Type B pancreatic cell (in vitro differentiated cells): ENCODE measurements around the gene SULF2. TPM values are rescaled to one million over a fixed set of nuclear protein-coding genes. Genes with fewer than 3 reads are reported as not detected.
"Not testable (repeated sequence)": the region's sequence is repeated elsewhere in the genome, so short reads cannot be mapped to it uniquely, and the experiment has no call there.

Experiments
- DNase-seq: peaks from one replicate; pipeline ENCODE4 v3.0.0; 2021; ENCODE audit warnings: mixed read lengths; ENCODE audit not compliant: unreplicated experiment; ENCODE audit errors: extremely low spot score
- H3K27ac Mint-ChIP-seq: 2 replicates; pipeline ENCODE4 v1.8.0; 2021; ENCODE audit warnings: mild to moderate bottlenecking, mixed read lengths
- H3K27me3 Mint-ChIP-seq: 2 replicates; pipeline ENCODE4 v1.8.0; 2021; ENCODE audit warnings: mixed read lengths
- H3K36me3 Mint-ChIP-seq: 2 replicates; pipeline ENCODE4 v1.8.0; 2021; ENCODE audit warnings: mixed read lengths
- H3K4me1 Mint-ChIP-seq: one replicate; pipeline ENCODE4 v1.8.0; 2021; ENCODE audit warnings: mixed read lengths; ENCODE audit not compliant: unreplicated experiment
- H3K4me3 Mint-ChIP-seq: 2 replicates; pipeline ENCODE4 v1.8.0; 2021; ENCODE audit warnings: mild to moderate bottlenecking, mixed read lengths
- H3K9me3 Mint-ChIP-seq: 2 replicates; pipeline ENCODE4 v1.8.0; 2021; ENCODE audit warnings: mixed read lengths
- total RNA-seq: library from RNA; stranded (reverse); gene quantifications from 2 replicates; pipeline ENCODE4 v1.2.1, GENCODE V29; 2021; ENCODE audit warnings: low replicate concordance
- TF ChIP-seq, protein P1 (sequence below): fragments of 200-600 bp; sonication (generic); conservative IDR thresholded peaks from 2 replicates; pipeline ENCODE4 v1.5.0; 2021; ENCODE audit warnings: antibody characterized with exemption, mild to moderate bottlenecking

SULF2 gene
- total RNA-seq, 1 donor from 2014 or later, result 146 TPM

- peaks cover 7% of the 10 kb centered on the region for H3K9me3 Mint-ChIP-seq
- H3K27ac Mint-ChIP-seq, result peak overlapping the region; percentile 72
- TF ChIP-seq, protein P1, sequence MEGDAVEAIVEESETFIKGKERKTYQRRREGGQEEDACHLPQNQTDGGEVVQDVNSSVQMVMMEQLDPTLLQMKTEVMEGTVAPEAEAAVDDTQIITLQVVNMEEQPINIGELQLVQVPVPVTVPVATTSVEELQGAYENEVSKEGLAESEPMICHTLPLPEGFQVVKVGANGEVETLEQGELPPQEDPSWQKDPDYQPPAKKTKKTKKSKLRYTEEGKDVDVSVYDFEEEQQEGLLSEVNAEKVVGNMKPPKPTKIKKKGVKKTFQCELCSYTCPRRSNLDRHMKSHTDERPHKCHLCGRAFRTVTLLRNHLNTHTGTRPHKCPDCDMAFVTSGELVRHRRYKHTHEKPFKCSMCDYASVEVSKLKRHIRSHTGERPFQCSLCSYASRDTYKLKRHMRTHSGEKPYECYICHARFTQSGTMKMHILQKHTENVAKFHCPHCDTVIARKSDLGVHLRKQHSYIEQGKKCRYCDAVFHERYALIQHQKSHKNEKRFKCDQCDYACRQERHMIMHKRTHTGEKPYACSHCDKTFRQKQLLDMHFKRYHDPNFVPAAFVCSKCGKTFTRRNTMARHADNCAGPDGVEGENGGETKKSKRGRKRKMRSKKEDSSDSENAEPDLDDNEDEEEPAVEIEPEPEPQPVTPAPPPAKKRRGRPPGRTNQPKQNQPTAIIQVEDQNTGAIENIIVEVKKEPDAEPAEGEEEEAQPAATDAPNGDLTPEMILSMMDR, result no peak
- H3K27me3 Mint-ChIP-seq, result peaks cover 20% of the 10 kb centered on the region
- H3K4me3 Mint-ChIP-seq, result no peak overlapping the region
- no peak for DNase-seq
- H3K4me1 Mint-ChIP-seq, result peaks cover 4% of the 10 kb centered on the region
- no peaks in the 10 kb centered on the region for H3K36me3 Mint-ChIP-seq
These were observed 24.1 kb upstream of the SULF2 start for GRCh38 chr20:47809161-47809960.

GRCh38 chr20:47805951-47806350 lies 20.7 kb upstream of the SULF2 start:
- TF ChIP-seq, protein P1, result no peak
- Mint-ChIP-seq H3K27me3 (peaks cover 7% of the 10 kb centered on the region), H3K9me3 (no peaks in the 10 kb centered on the region), H3K4me3 (no peak overlapping the region), H3K36me3 (no peaks in the 10 kb centered on the region), H3K27ac (no peak overlapping the region), H3K4me1 (no peaks in the 10 kb centered on the region)
- DNase-seq, result no peak

DNA sequence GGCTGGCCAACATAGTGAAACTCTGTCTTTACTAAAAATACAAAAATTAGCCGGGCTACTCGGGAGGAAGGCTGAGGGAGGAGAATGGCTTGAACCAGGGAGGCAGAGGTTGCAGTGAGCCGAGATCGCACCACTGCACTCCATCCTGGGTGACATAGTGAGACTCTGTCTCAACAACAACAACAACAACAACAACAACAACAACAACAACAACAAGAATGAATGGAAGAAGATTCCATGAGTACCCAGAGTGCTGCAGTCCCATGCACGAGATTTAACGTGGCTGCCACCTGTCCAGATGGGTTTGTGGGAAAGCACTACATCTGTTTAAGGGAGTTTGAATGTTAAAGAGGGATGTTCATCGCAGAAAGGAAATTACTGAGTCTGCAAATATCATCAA lies 19.7 kb upstream of the SULF2 start:
- H3K27ac Mint-ChIP-seq, H3K4me3 Mint-ChIP-seq, DNase-seq, H3K9me3 Mint-ChIP-seq, H3K36me3 Mint-ChIP-seq, H3K27me3 Mint-ChIP-seq, H3K4me1 Mint-ChIP-seq: not testable (repeated sequence)

- not testable (repeated sequence) for H3K27me3 Mint-ChIP-seq, H3K9me3 Mint-ChIP-seq, H3K4me3 Mint-ChIP-seq, H3K4me1 Mint-ChIP-seq, H3K27ac Mint-ChIP-seq, DNase-seq, H3K36me3 Mint-ChIP-seq
These were observed 19.0 kb upstream of the SULF2 start for GRCh38 chr20:47804224-47804825.

- H3K36me3 Mint-ChIP-seq, result no peaks in the 10 kb centered on the region
- H3K27ac Mint-ChIP-seq, result peak overlapping the region; percentile 61
- TF ChIP-seq, protein P1, result no peak
- H3K27me3 Mint-ChIP-seq, result peaks cover 7% of the 10 kb centered on the region
- no peak for DNase-seq
- peaks cover 10% of the 10 kb centered on the region for H3K4me1 Mint-ChIP-seq
- no peaks in the 10 kb centered on the region for H3K9me3 Mint-ChIP-seq
- H3K4me3 Mint-ChIP-seq, result no peak overlapping the region
These were observed 17.7 kb upstream of the SULF2 start for GRCh38 chr20:47802975-47803374.

- peaks cover 10% of the 10 kb centered on the region for H3K4me1 Mint-ChIP-seq
- no peak overlapping the region for H3K27ac Mint-ChIP-seq
- no peaks in the 10 kb centered on the region for H3K9me3 Mint-ChIP-seq
- TF ChIP-seq, protein P1, result no peak
- DNase-seq, result no peak
- H3K4me3 Mint-ChIP-seq, result no peak overlapping the region
- no peaks in the 10 kb centered on the region for H3K36me3 Mint-ChIP-seq
- H3K27me3 Mint-ChIP-seq, result peaks cover 7% of the 10 kb centered on the region
These were observed 17.1 kb upstream of the SULF2 start for GRCh38 chr20:47802226-47802920.
